ENCODE data around the gene ROBO4.

DNA sequence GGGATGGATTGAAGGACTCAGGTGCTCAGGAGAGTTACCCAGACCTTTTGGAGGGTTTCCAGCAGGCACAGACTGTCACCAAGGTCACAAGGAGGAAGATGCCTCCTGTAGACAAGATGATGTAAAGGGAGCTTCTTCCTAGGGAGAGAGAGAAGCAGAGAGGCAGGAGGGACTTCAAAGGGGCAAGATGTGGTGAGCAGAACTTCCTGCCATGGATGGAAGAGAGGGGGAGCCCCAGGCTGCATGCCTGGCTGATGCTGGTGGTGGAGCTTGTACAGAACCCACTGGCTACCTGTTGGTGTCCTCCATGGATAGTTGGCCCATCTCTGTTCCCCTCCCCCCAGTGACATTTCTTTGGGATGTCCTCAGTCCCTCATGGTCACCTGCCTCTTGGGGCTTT is 25.6 kb upstream of the ROBO4 start:
- TF ChIP-seq, protein P1, sequence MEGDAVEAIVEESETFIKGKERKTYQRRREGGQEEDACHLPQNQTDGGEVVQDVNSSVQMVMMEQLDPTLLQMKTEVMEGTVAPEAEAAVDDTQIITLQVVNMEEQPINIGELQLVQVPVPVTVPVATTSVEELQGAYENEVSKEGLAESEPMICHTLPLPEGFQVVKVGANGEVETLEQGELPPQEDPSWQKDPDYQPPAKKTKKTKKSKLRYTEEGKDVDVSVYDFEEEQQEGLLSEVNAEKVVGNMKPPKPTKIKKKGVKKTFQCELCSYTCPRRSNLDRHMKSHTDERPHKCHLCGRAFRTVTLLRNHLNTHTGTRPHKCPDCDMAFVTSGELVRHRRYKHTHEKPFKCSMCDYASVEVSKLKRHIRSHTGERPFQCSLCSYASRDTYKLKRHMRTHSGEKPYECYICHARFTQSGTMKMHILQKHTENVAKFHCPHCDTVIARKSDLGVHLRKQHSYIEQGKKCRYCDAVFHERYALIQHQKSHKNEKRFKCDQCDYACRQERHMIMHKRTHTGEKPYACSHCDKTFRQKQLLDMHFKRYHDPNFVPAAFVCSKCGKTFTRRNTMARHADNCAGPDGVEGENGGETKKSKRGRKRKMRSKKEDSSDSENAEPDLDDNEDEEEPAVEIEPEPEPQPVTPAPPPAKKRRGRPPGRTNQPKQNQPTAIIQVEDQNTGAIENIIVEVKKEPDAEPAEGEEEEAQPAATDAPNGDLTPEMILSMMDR (CRISPR knock-in tag; IDR thresholded peaks at IDR 0.05), result no peak
- no peak for TF ChIP-seq BHLHE40 (IDR thresholded peaks at IDR 0.05; ENCODE audit: low read length)

Measured in HepG2 (cell line).